NCI-H1436 (cell line): ENCODE results near the gene DDX24.

Experiments used
- DNase-seq: peaks from one replicate; lab custom pipeline; 2025; lab: John Stamatoyannopoulos, UW

Gene DDX24

DNA sequence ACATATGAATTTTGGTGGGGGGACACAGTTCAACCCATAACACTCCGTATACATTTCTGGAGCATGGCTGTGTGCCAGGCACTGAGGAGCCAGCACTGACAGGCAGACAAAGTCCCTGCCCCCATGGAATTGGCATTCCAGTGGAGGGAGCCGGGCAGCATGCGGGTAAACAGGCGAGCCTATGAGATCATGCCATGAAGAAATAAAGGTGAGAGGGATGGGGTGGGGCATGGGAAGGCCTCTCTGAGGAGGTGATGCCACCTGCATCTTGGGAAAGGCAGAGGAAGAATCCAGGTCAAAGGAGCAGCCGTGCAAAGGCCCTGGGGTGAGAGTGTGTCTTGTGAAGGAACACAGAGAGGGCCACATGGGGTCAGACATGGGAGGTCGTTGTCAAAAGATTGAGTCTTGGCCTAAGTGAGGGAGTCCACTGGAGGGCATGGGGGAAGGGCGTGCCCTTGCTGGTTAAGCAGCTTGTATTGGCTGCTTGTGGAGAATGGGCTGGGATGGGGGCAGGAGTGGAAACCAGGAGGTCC, 51.3 kb downstream of the DDX24 start:
- DNase-seq: no peak

DNA sequence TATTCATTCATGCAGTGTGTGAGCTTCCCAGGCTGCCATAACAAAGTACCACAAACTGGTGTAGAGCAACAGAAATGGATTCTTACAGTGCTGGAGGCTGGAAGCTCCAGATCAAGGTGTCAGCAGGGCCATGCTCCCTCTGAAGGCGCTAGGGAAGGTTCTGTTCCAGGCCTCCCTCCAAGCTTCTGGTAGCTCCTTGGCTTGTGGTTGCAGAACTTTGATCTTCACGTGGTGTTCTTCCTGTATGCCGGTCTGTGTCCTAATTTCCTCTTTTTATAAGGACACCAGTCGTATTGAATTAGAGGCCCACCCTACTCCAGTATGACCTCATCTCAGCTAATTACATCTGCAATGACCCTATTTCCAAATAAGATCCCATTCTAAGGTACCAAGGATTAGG, 51.7 kb downstream of the DDX24 start:
- no peak for DNase-seq

DNA sequence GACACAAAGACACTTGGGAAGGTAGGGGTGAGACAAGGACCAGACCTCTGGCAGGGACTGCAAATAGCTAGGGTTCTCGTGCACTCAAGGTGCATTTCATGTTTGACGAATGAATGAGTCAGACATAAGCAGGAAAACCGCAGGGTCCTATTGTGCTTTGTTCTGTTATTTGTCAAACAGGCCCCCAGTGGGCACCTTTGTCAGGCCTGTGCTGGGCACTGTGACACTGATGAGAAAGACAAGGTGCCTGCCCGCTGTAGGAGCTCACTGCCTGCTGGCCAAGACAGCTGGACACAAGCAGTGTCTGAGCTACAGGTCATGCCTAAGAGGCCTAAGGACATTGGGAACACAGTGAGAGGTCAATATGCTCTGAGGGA, 52.6 kb downstream of the DDX24 start:
- DNase-seq: no peak

DNA sequence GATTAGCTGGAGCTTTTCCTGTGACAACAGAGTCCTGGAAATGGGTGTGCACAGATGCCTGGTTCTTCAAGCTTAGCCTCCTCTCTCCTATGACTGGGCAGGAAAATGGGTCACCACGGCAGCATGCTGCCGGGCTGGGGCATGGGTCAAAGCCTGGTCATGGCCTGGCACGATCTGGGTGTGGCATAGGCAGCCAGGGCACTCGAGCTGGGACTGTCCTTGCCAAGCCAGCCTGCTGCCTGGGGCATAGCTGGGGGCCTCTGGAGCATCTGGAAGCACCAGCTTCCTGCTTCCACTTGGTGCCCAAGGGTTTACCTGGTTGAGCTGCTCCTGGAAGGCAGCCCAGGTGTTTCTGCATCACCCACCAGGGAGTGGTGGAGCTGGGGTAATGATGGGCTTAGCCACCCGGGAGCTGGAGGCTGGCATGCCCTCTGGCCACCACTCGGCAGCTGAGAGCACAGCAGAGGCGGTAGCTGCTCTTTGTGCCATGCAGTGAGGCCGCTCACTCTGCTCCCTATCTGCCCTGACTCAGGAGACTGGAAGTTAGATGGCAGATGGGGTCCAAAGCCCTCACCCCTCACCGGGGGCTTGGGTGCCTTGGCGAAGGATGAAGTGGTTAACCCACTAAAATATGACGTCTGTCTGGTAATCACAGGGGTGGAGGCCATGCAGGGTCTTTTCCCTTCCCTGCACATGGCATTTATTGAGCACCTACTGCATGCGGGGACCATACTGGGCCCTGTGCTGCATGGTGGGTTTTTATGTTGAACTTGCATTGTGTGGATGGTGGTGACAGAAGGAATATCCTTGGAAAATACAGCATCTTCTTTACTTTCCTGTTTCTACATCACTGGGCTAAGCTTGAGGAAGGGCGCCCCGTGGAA, 53.2 kb downstream of the DDX24 start:
- DNase-seq: no peak

DNA sequence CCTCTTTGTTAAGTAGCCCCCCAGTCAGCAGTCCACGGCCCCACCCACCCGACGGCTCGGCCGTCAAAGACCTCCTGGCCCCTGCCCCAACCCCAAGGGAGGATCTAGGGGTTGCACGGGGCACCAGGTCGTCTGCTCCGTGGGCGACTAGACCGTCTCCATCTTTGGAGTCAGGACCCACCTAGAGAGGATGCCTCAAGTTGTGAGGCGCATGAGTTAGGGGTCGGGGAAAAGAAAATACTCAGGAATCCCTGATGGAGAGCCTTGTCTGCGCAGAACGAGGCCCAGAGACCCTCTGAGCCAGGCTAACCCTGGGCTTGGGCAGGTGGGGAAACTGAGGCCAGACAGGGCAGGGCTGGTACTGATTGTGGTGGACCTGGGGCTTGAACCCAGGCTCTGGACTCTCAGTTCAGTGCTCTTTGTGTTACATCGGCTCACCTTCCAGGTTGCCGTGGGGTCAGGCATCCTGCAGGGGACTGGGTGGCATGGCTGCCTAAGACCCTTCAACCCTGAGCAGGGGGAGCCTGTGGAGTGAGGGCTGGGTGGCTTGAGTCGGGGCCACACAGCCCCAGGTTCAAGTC, 54.0 kb downstream of the DDX24 start:
- no peak for DNase-seq

DNA sequence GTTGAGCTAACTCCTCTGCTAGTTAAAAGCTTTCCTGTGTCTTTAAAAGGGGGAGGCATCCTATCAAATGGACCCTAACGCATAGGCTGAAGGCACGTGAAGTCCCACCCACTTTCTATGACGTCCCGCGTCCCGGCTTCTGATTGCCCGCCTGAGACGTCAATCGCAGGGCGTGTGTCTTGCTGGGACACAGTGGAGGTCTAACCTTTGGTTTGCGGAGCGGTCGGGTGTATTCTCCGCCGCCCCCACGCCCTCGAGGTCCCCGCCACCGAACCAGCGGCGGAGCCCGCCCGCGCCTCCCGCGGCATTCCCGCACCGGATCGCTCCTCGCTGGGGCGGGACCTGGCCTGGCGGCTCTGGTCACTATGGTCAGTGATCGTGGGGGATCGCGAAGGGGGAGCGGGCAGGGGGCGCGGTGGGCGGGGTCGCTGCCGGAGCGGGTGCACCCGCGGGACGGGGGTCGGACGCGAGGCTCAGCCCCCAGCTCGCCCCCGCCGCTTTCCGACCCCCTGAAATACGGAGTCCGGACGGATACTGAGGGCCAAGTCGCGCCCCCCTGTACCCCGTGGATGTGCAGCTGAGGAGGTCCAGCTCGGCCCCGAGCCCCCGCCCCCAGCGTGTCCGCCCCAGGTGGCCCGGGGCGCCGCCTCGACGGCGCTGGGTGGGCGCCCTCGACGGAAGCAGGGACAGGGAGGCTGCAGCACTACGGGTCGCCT, 54.7 kb downstream of the DDX24 start, which contains the start of gene OTUB2:
TSS of gene OTUB2 (plus strand) at position 168 of the 716 bp plus-strand sequence. CDS start at position 366, 198 bp downstream.
- DNase-seq: peak; percentile 95

DNA sequence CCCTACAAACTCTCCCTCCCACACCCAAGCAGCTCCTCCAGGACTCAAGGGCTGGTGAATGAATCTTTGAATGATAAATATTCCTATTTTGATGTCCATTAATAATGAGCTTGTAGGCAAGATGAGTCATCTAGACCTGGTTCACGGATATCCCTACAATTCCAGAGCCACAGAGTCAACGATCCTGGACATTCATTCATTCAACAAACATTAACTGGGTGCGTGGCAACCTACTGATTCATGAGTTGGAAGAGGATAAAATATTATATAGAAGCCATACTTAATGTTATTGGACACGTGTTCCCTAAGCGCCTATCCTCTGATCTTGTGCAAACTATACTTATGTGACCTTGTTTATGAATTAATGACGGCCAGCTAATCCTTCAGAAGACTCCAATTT, 55.3 kb downstream of the DDX24 start:
- DNase-seq: no peak

DNA sequence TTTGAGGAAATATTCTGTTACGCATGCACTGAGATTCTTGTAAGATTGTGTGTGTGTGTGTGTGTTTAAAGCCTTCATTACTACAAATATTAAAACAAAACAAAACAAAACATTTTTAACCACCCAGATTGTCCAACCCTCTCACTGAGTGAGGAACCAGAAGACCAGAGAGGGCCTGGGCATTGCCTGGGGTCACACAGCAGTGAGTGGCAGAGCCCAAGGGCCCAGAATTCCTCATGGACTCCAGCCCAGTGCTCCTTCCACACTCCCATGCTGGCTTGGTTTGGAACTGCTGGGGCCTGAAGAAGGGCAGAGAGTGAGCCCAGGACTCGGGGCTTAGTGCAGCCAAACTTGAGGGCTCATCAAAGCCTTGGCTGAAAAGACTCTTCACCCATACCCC, 56.5 kb downstream of the DDX24 start:
- no peak for DNase-seq

DNA sequence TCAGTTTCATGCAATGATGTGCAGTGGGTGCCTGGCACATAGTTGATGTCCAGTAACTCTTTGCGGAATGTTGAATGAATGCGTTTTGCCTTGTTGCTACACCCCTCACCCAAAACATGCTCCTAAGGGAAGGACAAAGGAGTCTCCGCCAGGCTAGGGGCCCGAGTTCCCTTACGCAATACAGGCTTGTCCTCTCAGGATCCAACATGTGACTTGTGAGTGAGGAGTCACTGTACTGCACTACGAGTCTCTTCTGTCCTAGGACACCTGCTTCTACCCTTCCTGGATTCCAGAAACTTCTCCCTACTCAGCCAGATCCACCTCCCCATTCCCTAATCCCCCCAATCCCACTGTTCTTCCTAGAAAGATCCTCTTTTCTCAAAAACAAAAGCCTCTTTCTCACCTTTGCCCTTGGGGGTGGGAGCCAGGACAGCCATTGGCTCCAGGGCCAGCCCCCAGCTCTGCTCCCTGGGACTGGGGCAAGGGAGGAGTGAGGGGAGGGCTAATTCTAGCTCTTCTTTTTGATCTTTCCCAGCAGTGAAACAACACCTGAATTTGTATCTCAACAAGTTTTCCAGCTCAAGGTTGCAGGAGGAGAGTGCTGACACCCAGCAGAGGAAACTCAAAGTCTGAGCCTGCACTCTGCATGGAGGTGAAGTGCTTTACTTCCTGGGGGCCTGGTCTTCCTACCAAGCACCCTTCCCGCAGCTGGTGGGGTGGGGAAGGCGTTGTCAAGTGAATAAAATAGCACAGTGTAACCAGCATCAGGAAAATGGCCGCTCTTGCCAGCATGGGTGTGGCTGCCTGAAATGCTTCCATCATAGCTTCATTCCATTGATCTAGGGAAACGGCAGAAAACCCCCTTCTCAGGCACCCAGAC, 58.2 kb downstream of the DDX24 start:
- no peak for DNase-seq

DNA sequence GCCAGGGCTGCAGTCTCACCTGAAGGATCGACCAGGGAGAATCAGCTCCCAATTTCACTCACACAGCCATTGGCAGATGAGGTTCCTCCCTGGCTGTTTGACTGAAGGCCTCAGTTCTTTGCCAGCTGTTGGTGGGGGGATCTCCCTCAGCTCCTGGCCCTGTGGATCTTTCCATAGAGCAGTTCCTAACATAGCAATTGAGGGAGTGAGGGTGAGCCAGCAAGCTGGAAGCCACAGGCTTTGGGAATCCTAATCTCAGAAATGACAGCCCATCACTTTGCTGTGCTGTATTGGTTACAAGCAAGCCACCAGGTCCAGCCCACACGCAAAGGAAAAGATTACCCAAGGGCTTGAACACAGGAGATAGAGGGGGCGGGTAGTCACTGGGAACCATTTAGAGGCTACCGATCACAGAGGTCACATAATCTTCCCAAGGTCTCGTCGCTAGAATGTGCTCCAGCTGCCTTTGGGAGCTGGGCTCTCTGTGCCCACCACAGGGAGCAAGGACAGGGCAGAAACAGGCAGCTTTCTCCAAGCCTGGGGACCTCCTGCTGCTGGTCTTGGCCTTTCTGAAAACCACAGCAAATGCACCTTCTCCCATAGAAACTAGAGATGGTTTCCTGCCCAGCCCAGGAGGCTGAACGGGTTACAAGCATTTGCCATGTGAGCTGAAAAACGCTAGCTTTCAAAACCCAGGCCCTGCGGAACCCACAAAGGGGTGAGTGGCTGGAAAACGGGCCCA, 59.4 kb downstream of the DDX24 start:
- no peak for DNase-seq

DNA sequence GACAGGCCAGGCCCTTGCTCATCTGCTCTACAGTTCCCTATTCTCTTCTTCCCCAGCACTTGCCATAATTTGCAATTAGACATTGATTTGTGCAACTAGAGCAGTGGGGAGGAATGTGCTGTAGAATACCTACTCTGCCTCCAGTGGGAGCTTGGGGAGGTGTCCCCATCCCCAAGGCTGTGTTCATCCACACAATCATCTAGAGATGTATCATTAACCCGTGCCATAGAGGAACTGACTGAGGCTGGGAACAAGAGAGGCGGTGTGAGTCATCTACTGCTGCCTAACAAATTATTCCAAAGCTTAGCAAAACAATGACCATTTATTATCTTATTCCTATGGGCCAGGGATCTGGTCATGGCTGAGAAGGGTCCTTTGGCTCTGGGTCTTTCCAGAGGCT, 60.0 kb downstream of the DDX24 start:
- no peak for DNase-seq

DNA sequence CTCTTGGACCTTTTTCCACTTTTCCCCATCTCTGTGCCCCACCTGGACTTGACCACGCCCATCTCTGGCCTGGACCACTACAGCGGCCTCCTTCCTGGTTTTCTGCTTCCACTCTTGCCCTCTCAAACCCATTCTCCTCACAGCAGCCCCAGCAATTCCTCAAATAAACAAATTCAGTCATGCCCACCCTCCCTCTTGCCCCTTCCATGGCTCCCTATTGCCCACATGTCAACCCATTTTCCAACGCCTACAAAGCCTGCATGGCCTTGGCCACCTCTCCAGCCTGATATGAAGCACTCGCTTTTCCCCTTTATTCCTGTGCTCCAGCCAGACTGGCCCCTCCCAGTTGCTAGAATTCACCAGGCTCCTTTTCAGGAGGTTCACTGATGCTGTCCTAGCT, 60.7 kb downstream of the DDX24 start:
- DNase-seq: no peak

DNA sequence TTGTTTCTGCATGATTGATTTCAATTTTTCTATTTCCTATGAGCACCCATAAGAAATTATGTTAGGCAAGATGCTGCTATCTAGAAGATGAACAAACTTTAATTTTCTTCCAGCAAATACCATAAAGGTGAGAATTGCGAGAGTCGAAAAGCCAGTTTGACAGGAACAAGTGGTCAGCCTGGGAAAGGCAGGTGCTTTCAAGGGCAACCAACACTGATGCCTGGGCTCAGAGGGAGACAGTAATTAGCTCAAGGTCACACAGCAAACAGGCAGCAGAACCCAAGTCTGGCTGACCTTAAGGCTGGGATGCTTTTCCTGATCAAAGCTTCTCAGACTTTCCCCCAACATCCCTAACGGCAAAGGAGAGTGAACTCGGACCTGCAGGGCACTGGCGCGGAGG, 61.7 kb downstream of the DDX24 start:
- no peak for DNase-seq

DNA sequence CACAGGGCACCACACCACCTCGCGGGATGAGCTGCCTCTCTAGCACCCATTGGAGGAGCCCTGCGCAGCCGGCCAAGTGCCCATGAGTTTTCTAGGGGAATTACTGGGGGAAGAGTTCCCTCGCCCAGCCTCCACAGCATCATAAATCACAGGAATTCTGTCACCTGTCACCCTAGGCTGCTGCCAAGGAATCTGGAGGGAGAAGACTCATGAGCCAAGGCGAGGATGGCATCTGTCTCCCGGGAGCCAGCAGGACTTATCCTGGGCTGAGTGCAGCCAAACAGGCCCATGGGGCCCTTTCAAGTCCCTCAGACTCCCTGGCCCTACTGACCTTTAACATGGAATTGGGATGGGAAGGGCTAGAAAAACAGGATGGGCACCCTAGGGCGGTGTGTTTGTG, 62.7 kb downstream of the DDX24 start:
- DNase-seq: no peak

DNA sequence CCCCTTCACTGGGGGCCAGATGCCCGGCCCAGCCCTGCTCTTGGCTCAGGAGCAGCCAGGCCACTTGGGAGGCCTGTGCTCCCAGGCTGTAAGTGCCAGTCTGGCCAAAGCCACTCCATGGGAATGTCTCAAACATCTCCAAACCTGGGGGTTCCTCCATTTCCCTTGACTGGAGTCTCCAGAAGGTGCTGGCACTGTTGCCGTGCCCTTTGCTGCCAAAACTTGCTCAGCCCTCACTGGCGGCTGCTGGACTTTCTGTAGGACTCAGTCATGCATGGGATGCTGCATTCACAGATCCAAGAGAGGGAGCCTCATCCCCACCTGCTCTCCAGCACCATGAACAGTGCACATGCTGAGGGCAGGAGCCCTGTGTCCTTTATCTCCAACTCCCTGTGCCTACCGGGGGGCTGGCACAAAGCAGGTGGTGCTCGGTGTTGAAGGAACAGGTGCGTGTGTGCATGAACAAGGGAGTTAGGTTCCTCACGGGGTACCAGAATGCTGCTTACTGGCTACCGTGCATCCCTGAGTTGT, 64.5 kb downstream of the DDX24 start:
- DNase-seq: no peak

DNA sequence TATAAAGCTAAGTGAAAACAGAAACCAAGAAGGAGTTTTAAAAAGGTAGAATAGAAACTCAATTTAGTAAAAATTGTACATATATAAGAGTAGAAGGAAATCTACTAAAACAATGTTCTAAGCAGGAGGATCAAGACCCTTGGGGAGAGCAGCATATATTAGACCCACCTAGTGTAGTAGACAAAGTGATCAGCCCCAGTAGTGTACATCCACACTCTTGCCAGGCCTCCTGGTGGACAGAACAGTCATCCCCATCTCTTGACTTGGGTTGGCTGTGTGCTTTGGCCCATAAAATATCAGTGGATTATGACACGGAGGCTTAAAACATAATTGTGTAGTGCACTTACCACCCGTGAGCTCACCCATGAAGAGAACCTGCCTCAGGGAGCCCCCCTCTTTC, 65.8 kb downstream of the DDX24 start:
- no peak for DNase-seq

DNA sequence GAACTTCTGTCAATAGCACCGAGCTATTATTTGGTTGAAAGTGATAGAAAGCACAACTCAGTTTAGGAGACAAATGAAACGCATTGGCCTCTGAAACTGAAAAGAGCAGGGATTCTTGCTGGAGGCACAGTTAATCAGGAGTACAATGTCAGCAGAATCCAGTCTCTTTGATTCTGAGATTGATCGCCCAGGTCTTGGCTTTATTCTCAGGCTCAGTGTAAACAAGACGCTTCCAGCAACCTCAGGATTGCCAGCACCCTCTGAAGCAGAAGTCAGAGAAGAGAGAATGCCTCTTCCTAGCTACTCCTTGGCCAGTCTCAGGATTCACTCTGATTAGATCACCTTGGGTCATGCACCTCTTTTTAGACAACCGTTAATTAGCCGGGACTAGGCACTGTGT, 66.6 kb downstream of the DDX24 start:
- DNase-seq: no peak

DNA sequence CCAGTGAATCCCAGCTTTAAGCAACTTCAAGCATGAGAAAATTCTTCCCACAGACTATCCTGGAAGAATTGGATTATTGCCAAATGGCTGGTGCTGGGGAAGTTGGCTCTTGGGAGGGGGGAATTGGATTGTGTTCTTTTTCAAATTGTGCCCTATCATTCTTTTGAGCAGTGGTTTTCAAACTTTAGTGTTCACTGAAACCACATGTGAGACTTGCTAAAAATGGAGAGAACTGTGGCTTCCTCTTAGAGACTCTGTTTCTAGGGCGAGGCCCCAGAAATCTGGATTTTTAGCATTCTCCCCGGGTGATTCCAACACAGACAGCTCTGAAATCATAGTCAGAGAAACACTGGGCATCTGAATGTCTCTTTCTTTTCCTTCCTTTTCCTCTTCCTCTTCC, 69.2 kb downstream of the DDX24 start:
- no peak for DNase-seq

DNA sequence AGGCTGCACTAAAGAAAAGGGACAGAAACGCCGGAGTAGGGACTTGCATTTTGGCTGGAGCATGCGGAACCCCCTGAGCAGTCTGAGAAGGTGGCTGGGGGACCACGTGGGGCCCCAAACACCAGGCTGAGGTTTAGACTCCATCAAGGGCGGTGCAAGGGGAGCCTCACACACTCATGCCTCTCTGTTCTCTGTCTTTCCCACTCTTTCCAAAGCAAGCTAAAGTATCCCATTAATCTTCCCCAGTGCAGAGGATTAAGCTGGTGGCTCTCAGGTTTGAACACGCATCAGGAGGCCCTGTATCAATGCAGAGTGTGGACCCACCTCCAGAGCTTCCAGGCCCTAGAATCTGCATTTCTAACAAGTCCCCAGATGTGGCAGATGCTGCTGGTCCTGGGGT, 70.4 kb downstream of the DDX24 start:
- no peak for DNase-seq

DNA sequence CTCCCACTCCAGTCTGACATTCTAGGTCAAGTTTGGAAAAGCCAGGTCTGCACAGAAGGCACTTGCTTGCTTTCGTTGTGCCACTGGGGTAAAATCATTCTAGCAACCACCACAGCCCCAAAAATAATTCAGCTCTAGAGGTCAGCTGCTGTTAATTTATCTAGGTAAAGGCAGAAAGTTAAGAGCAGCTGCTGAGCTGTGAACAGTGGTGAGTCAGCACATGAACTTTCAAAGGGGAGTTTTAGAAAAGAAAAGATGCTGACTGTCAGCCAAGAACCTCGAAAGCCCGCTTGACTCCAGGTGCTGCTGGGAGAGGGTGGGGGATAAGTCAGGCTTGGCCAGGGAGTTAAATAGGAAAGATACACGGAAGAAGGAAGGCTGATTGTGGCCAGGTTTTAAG, 71.2 kb downstream of the DDX24 start:
- no peak for DNase-seq

DNA sequence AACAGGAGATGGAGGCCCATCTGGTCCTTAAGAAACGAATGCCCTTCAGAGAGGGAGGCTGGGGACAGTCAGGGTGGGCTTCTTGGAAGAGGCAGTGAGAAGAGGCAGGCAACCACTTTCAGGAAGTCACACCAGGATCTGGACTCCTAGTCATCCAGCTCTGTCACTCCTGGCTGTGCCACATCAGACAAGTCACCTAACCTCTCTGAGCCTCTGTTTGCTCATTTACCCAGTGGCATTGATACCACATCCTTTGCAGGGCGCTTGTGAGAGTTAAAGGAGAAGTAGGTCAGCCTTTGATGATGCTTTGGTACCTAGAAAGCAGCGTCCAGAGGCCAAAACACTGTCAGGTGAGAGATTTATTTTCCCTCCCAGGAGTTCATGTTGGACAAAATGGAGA, 72.8 kb downstream of the DDX24 start:
- no peak for DNase-seq
